GM18498 (cell line): ENCODE data around the gene FAM111B.
A peak's percentile ranks its signal among the peaks of the same experiment; 100 is the strongest.
"Not testable (repeated sequence)": the region's sequence is repeated elsewhere in the genome, so short reads cannot be mapped to it uniquely, and the experiment has no call there.

ENCODE experiments used
- ATAC-seq: cut with Tn5 transposase; IDR thresholded peaks from one replicate; pipeline ENCODE4 v1.9.1; 2021; ENCODE audit warnings: mild to moderate bottlenecking, moderate library complexity; ENCODE audit not compliant: unreplicated experiment

Gene FAM111B

DNA sequence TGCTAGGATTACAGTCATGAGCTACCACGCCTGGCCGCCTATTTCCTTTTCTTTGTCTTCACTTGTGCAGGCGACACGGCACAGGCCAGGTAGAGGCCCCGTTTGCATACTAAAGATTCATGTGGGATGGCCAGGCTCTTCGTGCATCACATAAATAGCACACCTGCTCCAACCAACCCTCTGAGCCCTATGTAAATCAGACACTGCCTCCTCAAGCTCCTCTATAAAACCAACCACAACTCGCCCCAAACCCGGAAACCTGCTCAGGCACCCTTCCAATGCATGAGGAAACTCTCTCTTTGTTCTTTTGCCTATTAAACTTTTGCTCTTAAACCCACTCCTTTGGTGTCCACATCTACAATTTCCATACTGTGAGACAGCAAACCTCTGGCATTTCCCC is 9.1 kb upstream of the FAM111B start:
- ATAC-seq: not testable (repeated sequence)

DNA sequence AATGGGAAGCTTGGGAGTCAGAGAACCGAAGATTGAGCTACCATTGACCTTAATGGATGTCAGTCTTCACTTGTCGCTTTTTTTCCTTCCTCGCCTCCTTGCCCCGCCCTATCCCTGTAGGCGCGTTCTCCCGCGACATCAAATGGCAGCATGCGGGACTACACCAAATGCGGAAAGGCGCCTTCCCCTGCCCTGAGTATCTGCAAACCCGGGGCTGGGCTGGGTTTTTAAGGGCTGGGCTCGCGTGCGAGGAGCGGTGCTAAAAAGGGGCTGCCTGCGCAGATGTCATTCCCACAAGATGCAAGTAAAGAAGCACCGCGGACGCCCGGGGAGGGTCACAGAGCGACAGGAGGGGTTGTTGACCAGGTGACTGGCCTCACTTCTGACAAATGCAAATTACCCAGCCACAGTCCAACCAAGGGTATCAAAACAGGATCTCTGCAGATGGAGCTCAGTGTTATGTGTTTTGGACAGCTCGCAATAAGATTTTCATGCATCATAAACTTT is 4.7 kb upstream of the FAM111B start:
- peak; percentile 72 for ATAC-seq

DNA sequence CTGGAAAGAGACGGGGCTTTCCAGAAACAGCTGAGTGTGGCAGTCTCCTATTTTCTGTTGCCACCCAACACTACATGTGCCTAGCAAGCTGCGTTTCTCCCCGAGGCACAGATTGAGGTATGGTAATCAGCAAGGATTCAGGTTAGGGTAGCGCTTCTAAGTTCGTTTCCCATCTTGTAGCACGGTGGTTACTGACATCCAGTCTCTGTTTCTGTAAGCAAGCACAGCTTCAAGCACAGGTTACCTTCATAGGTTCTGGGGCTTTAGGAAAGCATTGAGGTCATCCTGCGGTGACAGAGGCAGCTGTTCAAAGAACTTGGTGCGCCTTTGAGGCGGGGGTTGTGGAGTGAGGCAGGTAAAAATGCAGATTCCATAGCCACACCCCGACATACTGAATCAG is 684 bp downstream of the FAM111B start:
- ATAC-seq: not testable (repeated sequence)

DNA sequence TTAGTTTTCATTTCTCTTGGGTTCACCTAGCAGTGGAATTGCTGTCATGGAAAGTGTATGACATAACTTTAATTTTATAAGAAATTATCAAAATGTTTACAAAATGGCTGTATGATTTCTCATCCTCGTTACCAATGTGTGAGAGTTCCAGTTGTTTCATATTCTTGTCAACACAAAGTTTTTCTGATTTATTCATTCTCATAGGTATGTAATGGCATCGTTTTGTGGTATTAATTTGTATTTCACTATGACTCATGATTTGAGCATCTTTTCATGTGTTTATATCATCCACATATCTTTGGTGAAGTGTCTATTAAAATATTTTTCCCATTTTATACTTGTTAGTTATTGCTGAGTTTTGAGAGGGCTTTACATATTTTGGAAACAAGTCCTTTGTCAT is 5.5 kb downstream of the FAM111B start:
- ATAC-seq: no peak

DNA sequence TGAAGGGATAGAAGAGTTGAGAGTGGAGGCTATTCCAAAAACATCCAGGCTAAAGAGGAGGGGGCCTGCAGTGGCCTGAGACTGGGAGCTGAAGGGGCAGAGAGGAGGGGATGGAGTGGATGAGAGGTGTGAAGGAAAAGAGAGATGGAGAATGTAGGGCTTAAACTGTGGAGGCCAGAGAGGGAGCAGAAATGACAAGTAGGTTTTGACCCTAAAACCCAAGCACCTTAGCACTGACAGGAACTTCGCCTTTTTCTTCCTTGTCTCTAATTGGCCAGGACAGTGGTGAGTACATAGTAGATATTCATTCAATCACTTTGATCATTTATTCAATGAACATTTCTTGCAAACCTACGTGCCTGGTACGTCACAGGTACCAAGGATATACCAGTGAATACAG is 7.3 kb downstream of the FAM111B start:
- ATAC-seq: no peak

DNA sequence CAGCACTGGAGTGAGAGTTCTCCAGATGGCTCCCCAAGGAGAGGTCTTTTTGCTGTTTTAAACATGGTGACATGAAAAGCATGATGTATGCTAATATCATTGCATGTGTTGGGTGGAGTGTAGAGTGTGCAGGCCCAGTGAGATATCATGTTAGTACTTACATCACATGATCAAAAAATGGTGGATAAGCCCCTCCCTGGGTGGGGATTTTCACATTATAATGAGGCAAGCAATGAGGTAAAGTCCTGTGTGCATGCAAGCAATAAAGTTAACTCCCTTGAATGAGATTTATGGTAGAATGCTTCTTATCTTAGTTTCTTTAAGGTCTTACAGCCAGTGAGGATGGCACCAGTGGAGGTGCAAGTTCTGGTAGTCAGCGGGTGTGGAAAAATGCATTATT is 8.5 kb downstream of the FAM111B start:
- no peak for ATAC-seq

DNA sequence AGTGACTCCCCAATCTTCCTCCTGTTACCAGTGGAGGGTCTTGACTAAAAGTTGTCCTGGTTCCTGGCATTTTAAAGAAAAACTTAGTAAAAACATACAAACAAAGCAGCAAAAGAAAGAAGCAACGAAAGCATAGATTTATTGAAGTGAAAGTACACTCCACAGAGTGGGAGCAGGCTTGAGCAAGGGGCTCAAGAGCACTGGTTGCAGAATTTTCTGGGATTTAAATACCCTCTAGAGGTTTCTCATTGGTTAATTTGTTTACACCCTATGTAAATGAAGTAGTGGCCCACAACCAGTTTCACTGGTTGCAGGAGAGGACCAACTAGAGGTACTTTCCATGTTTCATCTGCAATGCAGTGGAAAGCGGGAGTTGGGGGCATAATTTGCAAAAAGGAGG is 10.7 kb downstream of the FAM111B start:
- no peak for ATAC-seq

DNA sequence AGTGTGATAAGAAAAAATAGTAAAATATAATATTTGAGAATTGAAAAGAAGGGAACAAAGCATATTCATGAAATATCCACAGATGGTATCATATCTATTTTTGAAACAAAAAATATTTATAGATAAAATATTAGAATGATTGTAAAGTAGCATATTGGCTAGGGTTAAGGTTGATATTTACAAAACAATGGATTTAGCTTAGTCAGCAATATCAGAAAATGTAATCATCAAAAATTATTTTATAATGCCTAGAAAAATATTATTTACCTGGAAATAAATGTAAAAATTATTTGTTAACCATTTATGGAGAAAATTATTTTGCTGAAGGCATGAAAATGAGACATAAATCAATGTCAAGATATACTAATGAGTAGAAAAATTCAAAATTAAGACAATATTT is 12.8 kb downstream of the FAM111B start:
- ATAC-seq: no peak

DNA sequence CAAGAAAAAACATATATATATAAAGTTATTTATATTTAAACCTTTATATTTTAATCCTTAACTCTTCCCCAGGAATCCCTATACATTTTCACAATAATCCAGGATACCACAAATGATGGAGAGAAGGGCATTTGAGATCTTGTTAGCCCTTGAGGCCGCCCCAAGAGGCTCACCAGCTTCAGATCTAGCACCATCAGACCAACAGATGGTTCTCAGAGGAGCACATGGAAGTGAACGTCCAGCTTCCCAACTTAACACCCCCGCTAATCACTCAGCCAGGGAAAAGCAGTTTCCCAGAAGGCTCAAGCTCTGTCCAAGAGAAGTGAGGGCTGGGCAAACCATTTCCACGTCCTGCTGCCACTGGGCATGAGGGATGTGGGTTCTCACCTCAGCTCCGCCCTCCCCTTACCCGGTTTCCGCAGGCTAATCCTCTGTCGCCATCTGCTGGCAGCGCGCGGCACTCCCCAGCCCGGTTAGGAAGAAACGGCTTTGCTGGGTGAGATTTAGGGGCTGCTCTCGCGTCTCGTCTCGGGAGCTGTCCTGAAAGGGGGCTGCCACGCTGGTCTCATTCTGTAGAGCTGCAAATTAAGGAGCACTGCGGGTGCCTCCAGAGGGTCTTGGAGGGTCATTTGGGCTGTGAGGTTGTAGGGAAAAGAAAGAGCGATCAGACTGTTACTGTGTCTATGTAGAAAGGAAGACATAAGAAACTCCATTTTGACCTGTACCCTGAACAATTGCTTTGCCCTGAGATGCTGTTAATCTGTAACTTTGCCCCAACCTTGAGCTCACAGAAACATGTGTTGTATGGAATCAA is 28.8 kb downstream of the FAM111B start:
- ATAC-seq: peak; percentile 98

DNA sequence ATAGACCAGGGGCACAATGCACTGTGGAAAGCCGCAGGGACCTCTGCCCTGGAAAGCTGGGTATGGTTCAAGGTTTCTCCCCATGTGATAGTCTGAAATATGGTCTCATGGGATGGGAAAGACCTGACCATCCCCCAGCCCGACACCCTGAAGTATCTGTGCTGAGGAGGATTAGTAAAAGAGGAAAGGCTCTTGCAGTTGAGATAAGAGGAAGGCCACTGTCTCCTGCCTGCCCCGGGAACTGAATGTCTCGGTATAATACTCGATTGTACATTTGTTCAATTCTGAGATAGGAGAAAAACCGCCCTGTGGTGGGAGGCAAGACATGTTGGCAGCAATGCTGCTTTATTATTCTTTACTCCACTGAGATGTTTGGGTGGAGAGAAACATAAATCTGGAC is 29.5 kb downstream of the FAM111B start:
- ATAC-seq: not testable (repeated sequence)

DNA sequence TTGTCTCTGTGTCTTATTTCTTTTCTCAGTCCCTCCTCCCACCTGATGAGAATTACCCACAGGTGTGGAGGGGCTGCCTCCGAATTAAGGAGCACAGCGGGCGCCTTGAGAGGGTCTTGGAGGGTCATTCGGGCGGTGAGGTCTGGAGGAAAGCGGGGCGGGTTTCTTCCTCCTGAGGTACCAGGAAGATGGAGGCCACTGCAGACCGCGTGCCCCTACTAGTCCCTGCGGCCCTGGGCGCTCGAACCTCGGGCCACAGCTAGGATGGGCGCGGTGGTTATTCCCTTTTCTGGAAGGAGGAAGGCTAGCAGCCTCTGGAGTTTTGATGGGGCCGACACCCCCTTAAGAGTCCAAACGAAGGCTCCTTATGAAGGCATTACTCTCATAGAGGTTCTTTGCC is 30.2 kb downstream of the FAM111B start:
- no peak for ATAC-seq

DNA sequence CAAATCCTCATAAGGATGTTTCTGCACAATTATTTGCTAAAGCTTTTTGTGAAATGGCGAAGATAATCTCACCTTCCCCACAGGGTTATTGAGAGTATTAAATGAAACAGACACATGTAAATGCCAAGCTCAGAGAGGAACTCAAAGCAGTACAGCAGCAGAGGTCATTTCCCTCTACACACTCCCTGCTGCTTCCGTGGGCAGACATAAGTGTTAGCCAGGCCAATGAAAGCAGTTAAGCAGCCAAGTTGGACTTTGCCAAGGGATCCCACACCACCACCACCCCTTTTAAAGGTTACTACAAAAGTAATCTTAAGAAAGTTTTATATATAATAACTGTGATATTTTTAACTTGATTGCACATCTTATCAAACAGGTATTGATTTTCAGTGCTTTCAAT is 31.6 kb downstream of the FAM111B start:
- no peak for ATAC-seq

DNA sequence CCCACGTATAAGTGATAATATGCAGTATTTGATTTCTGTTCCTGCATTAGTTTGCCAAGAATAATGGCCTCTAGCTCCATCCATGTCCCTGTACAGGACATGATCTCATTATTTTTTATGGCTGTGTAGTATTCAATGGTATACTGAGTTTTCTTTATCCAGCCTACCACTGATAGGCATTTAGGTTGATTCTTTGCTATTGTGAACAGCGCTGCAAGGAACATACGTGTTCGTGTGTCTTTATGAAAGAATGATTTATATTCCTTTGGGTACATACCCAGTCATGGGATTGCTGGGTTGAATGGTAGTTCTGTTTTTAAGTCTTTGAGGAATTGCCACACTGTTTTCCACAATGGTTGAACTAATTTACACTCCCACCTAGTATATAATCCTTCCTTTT is 34.2 kb downstream of the FAM111B start:
- no peak for ATAC-seq

DNA sequence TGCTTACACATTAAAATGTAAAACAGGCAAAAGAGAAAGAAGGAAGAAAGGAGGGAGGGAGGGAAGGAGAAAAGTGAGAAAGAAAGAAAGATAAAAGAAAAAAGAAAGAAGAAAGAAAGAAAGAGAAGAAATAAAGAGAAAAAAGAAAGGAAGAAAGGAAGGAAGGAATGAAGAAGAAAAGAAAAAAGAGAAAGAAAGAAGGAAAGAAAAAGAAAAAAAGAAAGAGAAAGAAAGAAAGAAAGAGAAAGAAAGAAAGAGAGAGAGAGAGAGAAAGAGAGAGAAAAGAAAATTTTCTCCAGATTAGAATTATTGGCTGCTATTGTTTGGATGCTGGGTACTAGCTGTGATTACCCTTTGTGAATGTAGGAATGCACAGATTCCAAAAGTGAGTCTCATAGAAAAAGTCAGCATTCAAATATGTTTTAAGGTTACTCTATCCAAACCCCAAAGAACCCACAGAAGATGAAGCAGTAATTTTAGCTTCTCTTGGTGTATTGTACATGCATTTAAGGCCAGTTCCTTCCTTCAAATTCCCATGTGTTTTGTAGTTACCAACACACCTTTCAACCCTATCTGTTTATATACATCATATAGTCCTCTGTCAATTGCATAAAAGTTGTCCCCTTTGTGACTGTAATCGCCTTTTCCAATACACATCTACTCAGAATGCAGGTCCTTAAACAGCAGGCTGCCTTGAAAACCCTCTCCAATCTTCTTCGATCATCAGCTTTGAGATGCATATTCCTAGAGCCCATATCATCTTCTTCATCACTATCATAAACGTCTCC is 34.8 kb downstream of the FAM111B start:
- ATAC-seq: peak; percentile 0

DNA sequence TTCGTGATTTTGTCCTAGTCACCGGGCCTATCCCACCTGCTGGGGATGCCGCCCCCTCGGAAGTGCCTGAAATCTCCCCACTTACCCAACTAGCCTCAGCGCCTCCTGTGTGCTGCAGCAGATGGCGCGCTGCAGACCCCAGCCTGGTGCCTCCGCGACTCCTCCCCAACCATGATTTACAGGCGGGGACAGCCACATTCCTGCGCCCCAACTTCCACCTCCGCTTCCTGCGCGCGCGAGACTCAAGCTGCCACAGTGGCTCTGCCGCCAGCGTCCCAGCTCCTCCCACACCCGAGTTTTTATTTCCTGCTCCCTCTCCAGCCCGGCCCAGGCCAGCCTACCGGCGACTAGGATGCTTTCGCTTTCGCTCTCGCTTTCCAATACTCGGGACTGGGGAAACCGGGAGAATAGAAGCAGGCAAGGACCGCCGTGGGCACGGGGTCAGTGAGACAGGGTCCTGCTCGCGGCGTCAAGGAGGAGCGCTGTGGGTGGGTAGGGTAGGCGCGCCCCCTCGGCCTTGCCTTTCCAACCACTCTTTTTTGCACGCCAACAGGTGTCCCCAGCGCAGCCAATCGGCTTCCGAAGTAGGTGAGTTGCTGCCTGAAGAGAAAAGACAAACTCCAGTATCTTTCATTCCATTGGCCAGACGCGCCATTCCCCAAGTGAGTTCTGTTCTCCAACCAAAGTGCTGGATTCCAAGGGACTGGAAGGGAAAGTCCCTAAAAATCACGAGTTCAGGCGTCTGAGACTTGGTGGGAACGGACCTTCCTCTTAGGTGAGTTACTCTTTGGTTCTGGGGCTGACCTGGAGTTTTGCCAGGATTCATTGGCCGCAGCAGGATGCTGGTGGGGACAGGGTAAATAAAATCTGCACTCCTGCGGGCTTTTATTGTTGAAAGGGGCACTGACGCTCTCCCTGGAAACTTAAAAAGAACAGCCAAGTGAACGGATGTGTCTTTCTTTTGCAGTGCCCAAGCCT is 35.8 kb downstream of the FAM111B start, which contains the start of gene FAM111A:
Gene FAM111A, plus strand, starts transcription at position 327 of the 978 bp plus-strand sequence. CDS start 6,017 bp downstream, outside the sequence.
- ATAC-seq: peak; percentile 78

DNA sequence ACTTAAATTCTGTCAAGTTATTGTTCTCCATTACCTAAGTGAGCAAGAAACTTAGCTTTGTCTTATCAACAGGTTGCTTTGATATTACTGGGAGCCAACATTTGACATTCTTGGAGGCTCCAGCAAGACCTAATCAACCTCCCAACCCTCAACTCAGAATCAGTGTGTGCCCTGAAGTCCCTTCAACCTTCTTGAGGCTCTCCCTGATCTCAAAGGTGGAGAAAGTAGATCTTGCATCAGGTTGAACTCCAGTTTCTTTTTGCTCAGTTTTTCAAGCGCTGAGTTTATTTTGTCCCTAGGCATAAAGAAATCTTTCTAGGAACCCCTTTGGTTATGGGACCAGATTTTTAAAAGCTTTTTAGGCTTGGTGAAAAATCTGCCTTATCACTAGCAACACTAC is 37.1 kb downstream of the FAM111B start:
- ATAC-seq: no peak

DNA sequence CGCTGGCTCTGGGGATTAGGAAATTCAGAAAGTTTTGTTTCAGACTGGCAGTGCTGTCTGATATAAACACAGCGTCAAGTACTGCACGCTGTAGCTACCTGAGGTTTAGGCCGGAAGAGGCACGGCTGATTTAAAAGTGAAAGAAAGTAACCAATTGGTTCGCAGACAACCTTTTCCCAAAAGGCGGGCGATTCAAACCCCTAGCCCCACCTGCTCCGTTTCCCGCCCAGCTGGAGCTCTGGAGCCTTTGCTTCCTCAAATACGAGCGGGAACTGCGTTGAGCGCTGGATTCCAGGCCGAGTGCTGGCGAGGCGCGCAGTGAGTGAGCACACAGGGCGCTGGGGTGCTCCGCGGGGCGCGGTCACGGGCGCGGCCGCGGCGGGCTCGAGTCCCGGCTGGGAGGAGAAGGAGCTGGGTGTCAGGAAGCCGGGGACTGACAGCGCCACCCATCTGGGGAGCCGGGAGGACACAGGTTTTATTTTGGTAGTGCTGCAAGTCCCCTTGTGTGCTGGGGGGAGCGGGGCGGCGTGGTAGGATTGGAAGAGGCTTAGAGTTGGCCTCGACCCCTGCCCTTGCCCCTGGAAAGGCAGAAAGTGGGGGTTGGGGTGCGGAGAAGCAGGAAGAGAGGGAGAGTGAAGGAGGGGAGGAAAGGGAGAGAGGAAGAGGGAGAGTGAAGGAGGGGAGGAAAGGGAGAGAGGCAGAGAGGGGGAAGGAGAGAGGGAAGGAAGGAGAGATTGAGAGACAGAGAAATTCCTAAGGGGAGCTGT is 37.7 kb downstream of the FAM111B start:
- ATAC-seq: peak; percentile 54

DNA sequence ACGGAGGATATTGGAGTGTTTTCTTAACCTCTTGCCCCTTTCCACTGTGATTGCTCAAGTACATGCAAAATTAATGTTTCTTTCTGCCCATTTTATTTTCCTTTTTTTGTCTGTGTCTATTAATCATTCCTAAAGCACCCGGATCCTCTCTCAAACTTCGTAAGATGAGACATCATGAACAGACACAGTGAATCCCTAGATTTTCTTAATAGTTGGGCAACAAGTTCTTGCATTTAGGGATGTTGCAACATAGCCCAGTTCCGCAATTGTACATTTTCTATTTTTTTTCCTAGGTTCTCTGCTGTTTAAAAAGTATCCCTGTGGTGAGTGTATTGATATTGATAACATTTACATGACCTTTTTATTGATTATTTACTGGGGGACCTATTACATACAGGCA is 38.5 kb downstream of the FAM111B start:
- no peak for ATAC-seq

DNA sequence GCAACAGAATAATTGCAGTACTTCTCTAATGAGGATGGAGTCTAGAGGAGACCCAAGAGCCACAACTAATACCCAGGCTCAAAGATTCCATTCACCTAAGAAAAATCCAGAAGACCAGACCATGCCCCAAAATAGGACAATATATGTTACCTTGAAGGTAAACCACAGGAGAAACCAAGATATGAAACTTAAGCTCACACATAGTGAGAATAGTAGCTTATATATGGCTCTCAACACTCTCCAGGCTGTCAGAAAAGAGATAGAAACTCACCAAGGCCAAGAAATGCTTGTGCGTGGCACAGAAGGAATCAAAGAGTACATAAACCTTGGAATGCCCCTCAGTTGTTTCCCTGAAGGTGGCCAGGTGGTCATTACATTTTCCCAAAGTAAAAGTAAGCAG is 44.7 kb downstream of the FAM111B start:
- peak; percentile 55 for ATAC-seq
